ENCODE data around the gene OR4X1.
A peak's percentile ranks its signal among the peaks of the same experiment; 100 is the strongest.
"Not testable (repeated sequence)": the region's sequence is repeated elsewhere in the genome, so short reads cannot be mapped to it uniquely, and the experiment has no call there.

The OR4X1 gene, protein sequence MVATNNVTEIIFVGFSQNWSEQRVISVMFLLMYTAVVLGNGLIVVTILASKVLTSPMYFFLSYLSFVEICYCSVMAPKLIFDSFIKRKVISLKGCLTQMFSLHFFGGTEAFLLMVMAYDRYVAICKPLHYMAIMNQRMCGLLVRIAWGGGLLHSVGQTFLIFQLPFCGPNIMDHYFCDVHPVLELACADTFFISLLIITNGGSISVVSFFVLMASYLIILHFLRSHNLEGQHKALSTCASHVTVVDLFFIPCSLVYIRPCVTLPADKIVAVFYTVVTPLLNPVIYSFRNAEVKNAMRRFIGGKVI

DNA sequence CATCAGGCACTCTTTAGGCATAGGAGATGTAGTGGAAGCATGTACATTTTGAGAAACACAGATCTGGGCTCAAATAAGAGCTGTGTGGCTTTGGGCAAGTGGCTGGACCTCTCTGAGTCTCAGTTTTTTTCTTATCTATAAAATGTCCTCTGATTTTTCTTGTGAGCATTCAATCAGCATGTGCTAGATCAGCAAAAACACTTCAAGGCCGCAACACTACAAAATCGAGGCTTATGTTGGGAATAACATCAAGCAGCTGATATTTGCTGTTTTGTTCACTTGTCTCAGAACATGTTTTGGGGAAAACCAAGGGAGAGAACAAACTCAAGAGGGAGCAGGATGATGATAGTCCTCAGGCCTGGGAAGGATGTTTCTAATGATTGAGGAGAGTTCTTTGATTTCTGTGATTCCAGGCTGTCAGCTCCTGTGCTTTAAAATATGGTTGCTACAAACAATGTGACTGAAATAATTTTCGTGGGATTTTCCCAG, at the start of gene OR4X1:
OR4X1 (plus strand) TSS at position 439 of the 489 bp plus-strand sequence; CDS start at position 439, 0 bp downstream.
- DNase-seq, result no peak

DNA sequence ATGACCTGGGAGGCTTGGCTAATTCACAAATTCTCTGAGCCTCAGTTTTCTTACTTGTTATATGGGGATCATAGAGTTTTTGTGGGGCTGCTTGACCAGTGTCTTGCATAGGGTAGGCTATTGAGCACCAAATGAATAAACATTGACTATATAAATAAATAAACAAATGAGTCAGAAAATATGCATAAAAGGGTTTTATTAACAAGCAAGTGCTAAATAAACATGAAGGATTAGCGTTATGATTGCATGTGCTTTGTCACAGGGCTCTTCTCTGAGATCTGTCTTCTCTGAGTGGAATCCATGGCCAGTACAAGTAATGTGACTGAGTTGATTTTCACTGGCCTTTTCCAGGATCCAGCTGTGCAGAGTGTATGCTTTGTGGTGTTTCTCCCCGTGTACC, 47.2 kb upstream of the OR4X1 start, which contains the start of gene OR4B1:
OR4B1 (plus strand) TSS at position 301 of the 400 bp plus-strand sequence; CDS start at position 301, 0 bp downstream.
- no peak for DNase-seq

DNA sequence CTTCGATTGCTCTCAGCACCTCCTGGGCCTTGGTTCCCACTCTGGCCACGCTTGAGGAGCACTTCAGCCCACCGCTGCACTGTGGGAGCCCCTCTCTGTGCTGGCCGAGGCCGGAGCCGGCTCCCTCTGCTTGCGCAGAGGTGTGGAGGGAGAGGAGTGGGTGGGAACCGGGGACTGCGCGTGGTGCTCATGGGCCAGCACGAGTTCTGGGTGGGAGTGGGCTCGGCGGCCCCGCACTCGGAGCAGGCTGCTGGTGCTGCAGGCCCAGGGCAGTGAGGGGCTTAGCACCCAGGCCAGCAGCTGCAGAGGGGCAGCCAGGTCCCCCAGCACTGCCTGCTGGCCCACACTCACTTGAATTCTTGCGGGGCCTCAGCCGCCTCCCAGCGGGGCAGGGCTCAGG, 34.9 kb upstream of the OR4X1 start:
- no peak for DNase-seq

DNA sequence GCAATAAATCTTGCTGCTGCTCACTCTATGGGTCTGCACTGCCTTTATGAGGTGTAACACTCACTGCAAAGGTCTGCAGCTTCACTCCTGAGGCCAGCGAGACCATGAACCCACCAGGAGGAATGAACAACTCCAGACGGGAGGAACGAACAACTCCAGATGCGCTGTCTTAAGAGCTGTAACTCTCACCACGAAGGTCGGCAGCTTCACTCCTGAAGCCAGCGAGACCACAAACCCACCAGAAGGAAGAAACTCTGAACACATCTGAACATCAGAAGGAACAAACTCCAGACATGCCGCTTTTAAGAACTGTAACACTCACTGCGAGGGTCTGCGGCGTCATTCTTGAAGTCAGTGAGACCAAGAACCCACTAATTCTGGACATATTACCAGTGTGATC, 33.6 kb upstream of the OR4X1 start:
- not testable (repeated sequence) for DNase-seq

DNA sequence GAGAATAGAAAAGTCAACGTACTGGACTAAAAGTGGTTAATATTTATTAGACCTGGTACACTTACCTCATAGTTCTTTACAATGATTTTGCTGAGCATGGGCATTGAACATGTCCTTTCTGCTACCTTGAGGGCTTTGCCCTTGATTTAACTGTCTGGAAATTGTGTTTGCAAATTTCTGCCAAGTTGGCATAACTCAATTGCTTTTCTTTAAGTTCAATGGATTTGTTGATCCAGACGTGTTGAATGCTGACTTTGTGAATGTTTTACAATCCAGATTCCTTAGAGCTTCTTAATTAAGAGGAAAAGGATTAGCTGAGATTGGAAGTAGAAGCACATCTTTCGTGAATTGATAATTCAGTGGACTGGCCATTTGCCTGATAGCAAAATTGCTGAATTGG, 25.9 kb upstream of the OR4X1 start:
- DNase-seq, result no peak

DNA sequence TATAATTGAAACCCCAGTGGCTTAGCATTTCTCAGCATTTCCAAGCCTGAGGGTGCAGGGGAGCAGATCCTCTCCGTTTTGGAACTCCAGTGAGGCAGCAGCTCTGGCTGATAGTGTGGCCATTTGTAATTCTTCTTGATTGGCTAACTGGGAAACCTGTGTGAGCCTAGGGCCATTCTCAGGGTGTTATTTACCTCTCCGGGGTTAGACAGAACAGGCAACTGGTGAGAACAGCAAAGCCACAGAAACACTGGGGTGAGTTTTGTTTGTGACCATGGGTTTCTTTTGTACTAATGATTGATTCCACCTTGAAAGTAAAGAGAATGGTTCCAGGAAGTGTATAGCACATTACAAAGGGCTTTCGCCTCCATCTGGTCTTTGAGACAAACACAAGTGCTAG, 21.2 kb upstream of the OR4X1 start:
- no peak for DNase-seq

DNA sequence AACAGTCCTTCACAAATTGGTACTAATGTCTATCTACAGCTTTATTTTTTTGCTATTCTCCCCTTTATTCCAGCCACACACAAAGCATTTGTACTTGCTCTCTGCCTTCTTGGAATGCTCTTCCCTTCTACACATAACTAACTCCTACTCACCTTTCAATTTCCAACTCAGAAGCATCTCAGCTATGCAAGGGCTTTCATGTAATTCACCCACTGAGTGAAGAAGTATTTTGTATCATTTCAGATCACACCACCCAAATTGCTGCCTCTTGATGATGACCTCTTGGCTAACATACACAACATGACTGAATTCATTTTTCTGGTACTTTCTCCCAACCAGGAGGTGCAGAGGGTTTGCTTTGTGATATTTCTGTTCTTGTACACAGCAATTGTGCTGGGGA, 18.9 kb upstream of the OR4X1 start, which contains the start of gene OR4X2:
OR4X2 (plus strand) TSS at position 301 of the 400 bp plus-strand sequence; CDS start at position 301, 0 bp downstream.
- DNase-seq, result no peak

DNA sequence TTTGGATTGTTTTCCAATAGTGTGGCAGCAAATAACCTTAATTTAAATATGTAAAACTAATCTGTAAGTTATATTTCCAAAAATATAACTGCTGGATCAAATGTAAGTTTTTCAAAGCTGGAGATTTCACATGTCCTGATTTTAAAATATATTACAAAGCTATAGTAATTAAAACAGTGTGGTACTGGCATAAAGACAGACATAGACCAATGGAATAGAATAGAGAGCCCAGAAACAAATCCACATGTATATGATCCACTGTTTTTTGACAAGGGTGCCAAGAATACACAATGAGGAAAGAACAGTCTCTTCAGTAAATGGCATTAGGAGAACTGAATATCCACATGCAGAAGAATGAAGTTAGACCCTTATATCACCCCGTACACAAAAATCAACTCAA, 14.8 kb upstream of the OR4X1 start:
- no peak for DNase-seq

DNA sequence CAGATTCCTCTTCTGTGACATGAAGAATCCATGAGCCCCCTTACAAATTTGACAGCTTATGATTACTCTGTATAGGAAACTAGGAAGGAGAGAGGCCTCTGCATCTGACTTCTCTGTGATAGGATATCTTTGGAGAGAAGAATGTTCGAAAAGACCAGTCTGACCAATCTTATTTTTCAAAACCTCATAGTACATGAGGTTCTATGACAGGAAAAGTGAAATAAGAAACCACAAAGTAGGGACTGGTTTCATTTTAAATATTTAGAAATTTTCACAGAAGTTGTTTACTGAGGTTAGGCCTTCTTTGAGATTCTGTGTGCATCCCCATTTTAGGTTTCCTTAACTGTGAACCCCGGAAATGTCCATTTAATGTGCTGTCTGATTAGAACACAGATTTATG, 2.1 kb upstream of the OR4X1 start:
- no peak for DNase-seq

DNA sequence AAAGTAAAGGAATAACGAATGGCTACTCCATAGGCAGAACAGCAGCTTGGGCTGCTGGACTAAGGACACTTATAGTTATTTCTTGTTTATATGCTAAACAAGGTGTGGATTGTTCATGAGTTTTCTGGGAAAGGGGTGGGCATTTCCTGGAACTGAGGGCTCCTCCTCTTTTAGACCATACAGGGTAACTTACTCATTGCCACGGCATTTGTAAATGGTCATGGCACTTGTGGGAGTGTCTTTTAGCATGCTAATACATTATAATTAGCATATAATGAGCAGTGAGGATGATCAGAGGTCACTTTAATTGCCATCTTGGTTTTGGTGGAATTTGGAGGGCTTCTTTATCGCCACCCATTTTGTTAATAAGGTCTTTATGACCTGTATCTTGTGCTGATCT, 7.0 kb downstream of the OR4X1 start:
- DNase-seq, result no peak

DNA sequence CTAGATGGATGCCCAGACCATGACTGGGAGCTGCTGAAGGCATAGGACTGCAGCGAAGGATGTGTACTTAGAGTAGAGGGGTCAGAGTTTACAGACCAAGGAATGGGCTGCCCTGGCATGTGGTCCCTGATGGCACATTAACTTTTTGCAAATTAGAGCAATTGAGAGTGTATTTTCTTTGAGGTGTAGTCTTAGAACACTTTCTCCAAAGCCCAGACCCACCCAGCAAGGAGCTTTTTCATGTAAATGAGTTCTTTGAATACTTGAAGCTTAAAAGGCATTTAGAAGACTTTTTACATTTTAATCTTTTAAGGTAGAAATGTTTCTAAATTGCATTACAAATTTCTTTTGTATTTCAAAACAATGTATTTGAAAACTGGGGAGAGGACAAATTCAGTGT, 8.9 kb downstream of the OR4X1 start:
- no peak for DNase-seq

DNA sequence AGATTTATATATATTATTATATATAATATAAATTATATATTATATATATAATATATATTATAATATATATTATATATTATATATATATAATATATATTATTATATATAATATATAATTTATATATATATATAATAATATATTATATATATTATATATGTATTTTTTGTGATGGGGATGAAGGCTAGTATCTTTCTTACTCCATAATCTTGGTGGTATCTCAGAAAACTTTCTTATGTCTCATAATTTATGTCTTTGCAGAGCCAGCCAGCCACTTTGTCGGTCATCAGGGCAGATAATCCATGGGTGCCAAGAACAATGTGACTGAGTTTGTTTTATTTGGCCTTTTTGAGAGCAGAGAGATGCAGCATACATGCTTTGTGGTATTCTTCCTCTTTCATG, 42.3 kb downstream of the OR4X1 start, which contains the start of gene OR4S1:
OR4S1 (plus strand) TSS at position 301 of the 400 bp plus-strand sequence; CDS start at position 301, 0 bp downstream.
- DNase-seq, result no peak

DNA sequence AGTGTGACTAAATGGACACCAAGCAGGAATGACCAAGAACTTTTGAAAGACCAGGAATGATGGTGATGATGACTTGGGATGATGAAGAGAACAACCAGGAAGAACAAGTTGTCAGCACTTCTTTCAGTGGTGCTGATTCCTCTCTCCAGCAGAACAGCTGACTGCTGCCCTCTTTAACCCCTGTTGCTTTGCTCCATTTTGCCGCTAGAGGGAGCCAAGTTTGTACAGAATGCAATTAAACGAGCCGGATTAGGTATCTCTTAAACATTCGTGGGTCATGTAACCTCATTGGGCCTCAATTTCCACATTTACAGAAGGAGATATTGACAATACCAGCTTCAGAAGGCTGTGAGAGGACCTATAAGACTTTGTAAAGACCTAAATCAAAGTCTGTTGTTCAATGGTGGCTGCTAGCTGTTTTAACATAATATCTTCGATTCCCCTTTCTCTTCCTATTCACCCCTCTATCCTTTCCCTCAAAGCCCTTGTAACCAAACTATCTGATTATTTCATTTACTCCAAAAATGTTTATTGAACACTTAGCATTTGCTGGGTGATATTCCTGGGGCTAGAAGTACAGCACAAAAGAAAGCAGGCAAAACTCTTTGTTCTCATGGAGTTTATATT, 44.2 kb downstream of the OR4X1 start:
- peak; percentile 53 for DNase-seq

DNA sequence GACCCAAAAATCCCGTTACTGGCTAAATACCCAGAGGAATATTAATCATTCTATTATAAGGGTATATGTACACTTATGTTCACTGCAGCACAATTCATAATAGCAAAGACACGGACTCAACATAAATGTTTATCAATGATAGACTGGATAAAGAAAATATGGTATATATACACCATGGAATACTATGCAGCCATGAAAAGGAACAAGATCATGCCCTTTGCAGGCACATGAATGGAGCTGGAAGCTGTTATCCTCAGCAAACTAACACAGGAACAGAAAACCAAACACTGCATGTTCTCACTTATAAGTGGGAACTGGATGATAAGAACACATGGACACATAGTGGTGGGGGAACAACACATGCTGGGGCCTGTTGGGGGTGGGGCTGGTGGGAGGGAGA, 49.9 kb downstream of the OR4X1 start:
- not testable (repeated sequence) for DNase-seq

Data from NCI-H1092 treated with DMSO at 0.1 percent for 48 hours (cell line).